ENCODE measurements around the gene PPFIA1. TPM values are rescaled to one million over a fixed set of nuclear protein-coding genes. Genes with fewer than 3 reads are reported as not detected.

Gene PPFIA1
- polyA plus RNA-seq, 2 of the 4 experiments (the other 2 are of a cell fraction): 23.3 to 45.6 TPM

- ChIA-PET CTCF (interaction anchor here (0.6 to 1.1 kb wide), 2 partner anchors 15 to 35 kb away, joined by 3 to 5 read pairs; no protein-coding TSS in a partner anchor), POLR2A (no interaction called here)
- no peak for DNase-seq (ENCODE audit: low read depth in 1 of 2, low spot score in 1 of 2)
- no peak for FAIRE-seq
- ATAC-seq: no peak
- Histone ChIP-seq H3K27ac (no peak overlapping the region), H3K4me1 (peaks cover 14% of the 10 kb centered on the region), H3K9me3 (no peaks in the 10 kb centered on the region), H3K4me2 (no peak overlapping the region), H3K4me3 (no peak overlapping the region)
- no peak for TF ChIP-seq PHF8 (IDR thresholded peaks at IDR 0.05; ENCODE audit: borderline replicate concordance, low read depth)
- no peak for TF ChIP-seq GATA3 (IDR thresholded peaks at IDR 0.05; ENCODE audit: borderline replicate concordance)
- TF ChIP-seq JUNB (IDR thresholded peaks at IDR 0.05): no peak
- no peak for TF ChIP-seq CTCF (IDR thresholded peaks at IDR 0.05)
- no peak for TF ChIP-seq ZSCAN20 (CRISPR knock-in tag; IDR thresholded peaks at IDR 0.05)
- no peak for TF ChIP-seq HOXB5 (CRISPR knock-in tag; IDR thresholded peaks at IDR 0.05)
- no peak for TF ChIP-seq HEYL (CRISPR knock-in tag; IDR thresholded peaks at IDR 0.05)
- TF ChIP-seq FOXS1 (CRISPR knock-in tag; IDR thresholded peaks at IDR 0.05): no peak
- TF ChIP-seq BHLHE40 (IDR thresholded peaks at IDR 0.05; ENCODE audit: low read depth, low read length): no peak
- TF ChIP-seq ESRRA (IDR thresholded peaks at IDR 0.05; ENCODE audit: borderline replicate concordance, low read length): no peak
- no peak for TF ChIP-seq POLR2A (IDR thresholded peaks at IDR 0.05; ENCODE audit: low read length)
- TF ChIP-seq ELK1 (IDR thresholded peaks at IDR 0.05; ENCODE audit: low read depth, low read length): no peak
- 69% methylated on average over 10 of the region's 10 CpGs for WGBS (ENCODE audit: missing lambda C conversion rate)
Observed at GRCh38 chr11:70268526-70268925, 2.0 kb upstream of the PPFIA1 start.

GRCh38 chr11:70270877-70271648 lies 573 bp downstream of the PPFIA1 start:
- peak; percentile 65 to 77 for ATAC-seq
- ChIA-PET POLR2A (interaction anchor here (0.6 to 1.8 kb wide), 3 partner anchors 36 to 68 kb away, joined by 3 to 7 read pairs (median 6); partner anchors contain the start of gene FADD), CTCF (interaction anchor here (0.5 to 2.0 kb wide), 7 partner anchors 22 to 338 kb away, joined by 3 to 4 read pairs (median 3); no protein-coding TSS in a partner anchor)
- peak in 1 of 2 experiments; percentile 58 for DNase-seq (ENCODE audit: low read depth in 1 of 2, low spot score in 1 of 2)
- Histone ChIP-seq H3K4me2 (peak overlapping the region; percentile 99), H3K9me3 (no peaks in the 10 kb centered on the region), H3K27ac (peak overlapping the region; percentile 97), H3K4me3 (peak overlapping the region; percentile 97), H3K4me1 (peaks cover 14% of the 10 kb centered on the region)
- FAIRE-seq: no peak
- no peak for TF ChIP-seq SREBF2 (IDR thresholded peaks at IDR 0.05)
- peak; percentile 76; the same call in 1 of the 2 replicates for TF ChIP-seq PHF8 (IDR thresholded peaks at IDR 0.05; ENCODE audit: borderline replicate concordance, low read depth)
- TF ChIP-seq TP53 (CRISPR knock-in tag; IDR thresholded peaks at IDR 0.05): no peak
- TF ChIP-seq MAX (IDR thresholded peaks at IDR 0.05): no peak
- TF ChIP-seq CTCF (IDR thresholded peaks at IDR 0.05): 0 out of 3 replicates have a peak, but pooled peaks have one; percentile 7
- no peak for TF ChIP-seq RARB (CRISPR knock-in tag; IDR thresholded peaks at IDR 0.05)
- no peak for TF ChIP-seq ZFP36 (IDR thresholded peaks at IDR 0.05; ENCODE audit: borderline replicate concordance, partially characterized antibody)
- TF ChIP-seq JUN (IDR thresholded peaks at IDR 0.05): peak in 1 of 2 experiments; percentile 8; a peak in 2 of 5 replicates
- 0 out of 3 replicates have a peak, but pooled peaks have one; percentile 9 for TF ChIP-seq BCL3 (IDR thresholded peaks at IDR 0.05)
- TF ChIP-seq EHMT2 (IDR thresholded peaks at IDR 0.05; ENCODE audit: low read depth): no peak
- TF ChIP-seq ZC3H11A (IDR thresholded peaks at IDR 0.05): no peak
- WGBS (ENCODE audit: missing lambda C conversion rate): 4% methylated on average over 19 of the region's 75 CpGs
